Stimulated activated CD8-positive, alpha-beta memory T cell treated with anti-CD3 and anti-CD28 coated beads, Interleukin-4, amount 100 ng/mL, for 48 hours (primary cell): ENCODE measurements around the gene REPIN1.

Experiments
- DNase-seq: peaks from one replicate; pipeline ENCODE4 v3.0.0-alpha.2; 2020

The REPIN1 gene

DNA sequence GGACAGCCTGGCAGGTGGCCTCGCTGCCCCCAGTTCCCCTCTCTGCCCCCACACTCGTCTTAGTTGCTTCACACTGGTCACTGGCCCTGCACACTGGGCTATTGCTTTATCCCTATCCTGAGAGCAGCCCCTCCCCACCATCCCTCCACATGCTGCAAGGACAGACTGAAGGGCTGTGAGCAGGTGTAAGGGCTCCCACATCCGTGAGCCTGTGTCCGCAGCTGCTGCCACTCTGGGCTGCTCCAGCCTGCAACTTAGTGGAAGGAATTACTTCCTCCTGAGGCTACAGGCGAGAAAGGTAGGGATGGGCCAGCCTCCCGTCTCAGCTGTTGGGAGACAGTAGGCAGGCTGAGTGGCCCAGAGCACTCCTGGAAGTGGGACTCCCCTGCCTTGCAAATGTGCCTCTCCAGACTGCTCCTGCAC, 31.0 kb upstream of the REPIN1 start:
- no peak for DNase-seq

DNA sequence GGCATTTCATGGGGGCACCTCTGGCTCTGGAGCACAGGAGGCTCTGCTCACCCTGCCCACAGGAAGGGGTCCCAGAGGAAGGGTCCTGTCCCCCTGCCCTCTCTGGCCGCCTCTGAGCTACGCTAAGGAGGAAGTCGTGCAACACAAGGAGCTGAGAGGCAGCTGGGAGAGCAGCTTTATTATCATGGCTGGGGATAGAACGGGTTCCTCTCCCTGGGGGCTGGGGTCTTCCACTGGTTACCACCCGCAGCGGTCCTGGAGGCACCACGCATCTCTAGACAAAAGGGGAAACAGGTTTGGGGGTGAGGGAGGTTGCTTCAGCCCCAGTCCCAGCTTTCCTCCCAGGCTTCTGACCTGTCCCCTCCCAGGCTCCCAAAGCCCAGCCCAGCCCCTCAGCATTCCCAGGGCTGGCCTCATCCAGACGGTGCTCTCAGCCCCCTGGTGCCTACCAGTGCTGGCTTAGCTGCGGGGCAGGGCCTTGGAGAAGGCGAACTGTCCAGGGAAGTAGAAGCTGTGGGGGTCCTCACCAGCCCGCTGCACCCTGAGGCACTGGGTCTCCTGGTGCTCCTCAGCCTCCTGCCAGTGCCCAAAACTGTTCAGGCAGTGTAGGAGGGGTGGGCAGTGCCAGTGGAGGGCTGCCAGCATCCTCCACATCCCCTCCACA, 30.3 kb upstream of the REPIN1 start:
- DNase-seq, result no peak

- no peak for DNase-seq
Measured at GRCh38 chr7:150339409-150339809, 29.2 kb upstream of the REPIN1 start.

- DNase-seq, result peak; percentile 40
Measured at GRCh38 chr7:150340024-150340749, 28.4 kb upstream of the REPIN1 start.

DNA sequence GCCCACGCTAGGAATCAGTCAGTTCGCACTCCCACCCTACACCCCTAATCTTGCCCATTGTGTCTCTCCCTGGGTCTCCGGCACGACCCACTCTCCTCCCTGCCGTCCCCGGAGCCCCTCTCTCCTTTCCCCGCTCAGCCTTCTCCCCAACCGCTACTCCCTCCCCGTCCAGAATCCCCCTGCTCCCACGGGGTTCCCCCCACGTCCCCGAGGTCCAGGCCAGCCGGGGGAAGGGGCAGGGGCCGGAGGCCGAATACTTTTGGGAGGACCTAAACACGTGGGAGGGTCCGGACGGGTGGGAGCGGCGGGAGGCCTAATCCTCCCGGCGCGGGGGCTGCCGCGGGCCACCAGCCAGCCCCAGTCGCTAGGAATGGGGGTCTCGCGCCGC, 27.8 kb upstream of the REPIN1 start:
- no peak for DNase-seq

GRCh38 chr7:150341263-150342120, 27.1 kb upstream of the REPIN1 start, which contains the start of gene RARRES2:
Gene RARRES2 (minus strand): TSS chr7:150341629. CDS start chr7:150340609, 1,020 bp downstream.
- DNase-seq, result no peak

- no peak for DNase-seq
Measured at GRCh38 chr7:150342121-150342408, 26.6 kb upstream of the REPIN1 start.

DNA sequence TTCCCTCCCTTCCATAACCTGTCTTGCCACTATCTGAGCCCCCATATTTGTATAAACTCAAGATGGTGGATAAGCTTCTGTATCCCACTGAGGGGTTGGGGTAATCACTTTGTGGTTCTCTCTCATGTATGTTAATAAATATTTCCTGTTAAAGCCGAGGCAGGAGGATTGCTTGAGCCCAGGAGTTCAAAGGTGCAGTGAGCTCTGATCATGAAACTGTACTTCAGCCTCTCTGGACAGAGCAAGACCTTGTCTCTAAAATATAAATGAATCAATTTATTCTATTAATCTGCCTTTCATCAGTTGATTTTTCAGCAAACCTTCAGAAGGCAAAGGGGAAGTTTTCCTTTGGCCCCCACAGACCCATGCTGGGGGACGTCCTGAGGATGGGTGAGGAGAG, 25.4 kb upstream of the REPIN1 start:
- DNase-seq, result no peak

- no peak for DNase-seq
Measured at GRCh38 chr7:150344299-150344698, 24.3 kb upstream of the REPIN1 start.

DNA sequence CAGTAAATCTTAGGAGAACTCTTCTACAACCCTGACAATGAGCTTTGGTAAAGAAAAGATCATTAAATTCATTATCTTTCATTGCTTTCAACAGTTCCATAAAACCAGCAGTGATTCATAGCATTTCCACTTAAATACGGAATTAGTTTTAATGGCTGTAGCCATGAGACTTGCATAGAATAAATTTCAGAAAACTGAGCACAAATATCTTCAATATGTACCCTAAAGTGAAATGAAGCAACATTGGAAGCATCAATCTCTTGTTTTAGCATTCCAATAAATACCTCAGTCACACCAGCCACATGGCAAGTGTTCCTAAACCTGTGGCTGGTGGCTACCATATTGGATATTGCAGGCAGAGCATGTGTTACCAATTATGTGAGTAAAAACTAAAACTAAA, 23.6 kb upstream of the REPIN1 start:
- DNase-seq, result no peak

DNA sequence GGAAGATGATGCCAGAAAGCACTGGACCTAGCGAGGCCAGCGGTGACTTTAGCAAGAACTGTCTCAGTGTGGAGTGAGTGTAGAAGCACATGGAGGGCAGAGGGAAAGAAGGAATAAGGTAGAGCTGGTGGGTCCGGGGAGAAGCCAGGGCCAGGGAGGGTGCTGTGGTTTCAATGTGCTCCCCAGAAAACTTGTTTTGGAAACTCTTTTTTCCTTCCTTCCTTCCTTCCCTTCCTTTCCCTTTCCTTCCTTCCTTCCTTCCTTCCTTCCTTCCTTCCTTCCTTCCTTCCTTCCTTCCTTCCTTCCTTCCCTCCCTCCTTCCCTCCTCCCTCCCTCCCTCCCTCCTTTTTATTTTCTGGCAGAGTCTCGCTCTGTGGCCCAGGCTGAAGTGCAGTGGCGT, 21.7 kb upstream of the REPIN1 start:
- no peak for DNase-seq

GRCh38 chr7:150351587-150352194, 16.9 kb upstream of the REPIN1 start:
- DNase-seq, result no peak

- no peak for DNase-seq
Measured at GRCh38 chr7:150355666-150356059, 13.0 kb upstream of the REPIN1 start.

- DNase-seq, result no peak
Measured at GRCh38 chr7:150356265-150356897, 12.2 kb upstream of the REPIN1 start.

DNA sequence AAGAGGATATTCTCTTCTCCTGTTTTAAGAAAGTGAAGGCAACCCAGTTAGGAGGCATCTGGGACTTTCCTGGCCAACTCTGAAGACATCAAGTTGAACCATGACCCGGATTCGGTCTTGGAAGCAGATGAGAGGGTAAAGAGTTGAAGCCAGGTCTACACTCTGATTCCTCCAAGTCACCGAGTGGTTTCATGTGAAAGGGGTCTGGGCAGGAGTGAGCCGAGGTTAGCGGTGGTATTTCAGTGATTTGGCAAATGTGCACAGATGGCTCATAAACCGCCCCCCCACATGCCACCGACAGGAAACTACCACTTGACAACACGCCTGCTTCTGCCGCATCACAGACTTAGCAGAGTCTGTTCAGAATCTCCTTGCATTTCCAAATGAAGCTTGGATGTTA, 11.4 kb upstream of the REPIN1 start:
- peak; percentile 78 for DNase-seq

- DNase-seq, result no peak
Measured at GRCh38 chr7:150357771-150358427, 10.7 kb upstream of the REPIN1 start.

GRCh38 chr7:150358433-150358832, 10.2 kb upstream of the REPIN1 start:
- DNase-seq, result no peak

- DNase-seq, result no peak
Measured at GRCh38 chr7:150358988-150359621, 9.5 kb upstream of the REPIN1 start.

DNA sequence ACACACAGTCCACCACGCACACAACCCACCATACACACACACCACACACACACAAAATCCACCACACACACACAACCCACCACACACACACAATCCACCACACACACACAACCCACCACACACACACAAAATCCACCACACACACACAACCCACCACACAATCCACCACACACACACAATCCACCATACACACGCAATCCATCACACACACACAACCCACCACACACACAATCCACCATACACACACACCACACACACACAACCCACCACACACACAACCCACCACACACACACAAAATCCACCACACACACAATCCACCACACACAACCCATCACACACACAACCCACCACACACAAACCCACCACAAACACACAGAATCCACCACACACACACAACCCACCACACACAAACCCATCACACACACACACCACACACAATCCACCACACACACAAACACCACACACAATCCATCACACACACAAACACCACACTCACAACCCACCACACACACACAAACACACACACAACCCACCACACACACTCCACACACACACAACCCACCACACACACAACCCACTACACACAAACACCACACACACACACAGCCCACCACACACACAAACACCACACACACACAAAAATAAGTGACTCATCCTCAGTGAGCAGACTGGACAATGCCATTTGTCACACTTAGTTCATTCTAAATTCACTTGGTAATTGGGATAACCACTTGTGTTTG, 8.8 kb upstream of the REPIN1 start:
- no peak for DNase-seq

DNA sequence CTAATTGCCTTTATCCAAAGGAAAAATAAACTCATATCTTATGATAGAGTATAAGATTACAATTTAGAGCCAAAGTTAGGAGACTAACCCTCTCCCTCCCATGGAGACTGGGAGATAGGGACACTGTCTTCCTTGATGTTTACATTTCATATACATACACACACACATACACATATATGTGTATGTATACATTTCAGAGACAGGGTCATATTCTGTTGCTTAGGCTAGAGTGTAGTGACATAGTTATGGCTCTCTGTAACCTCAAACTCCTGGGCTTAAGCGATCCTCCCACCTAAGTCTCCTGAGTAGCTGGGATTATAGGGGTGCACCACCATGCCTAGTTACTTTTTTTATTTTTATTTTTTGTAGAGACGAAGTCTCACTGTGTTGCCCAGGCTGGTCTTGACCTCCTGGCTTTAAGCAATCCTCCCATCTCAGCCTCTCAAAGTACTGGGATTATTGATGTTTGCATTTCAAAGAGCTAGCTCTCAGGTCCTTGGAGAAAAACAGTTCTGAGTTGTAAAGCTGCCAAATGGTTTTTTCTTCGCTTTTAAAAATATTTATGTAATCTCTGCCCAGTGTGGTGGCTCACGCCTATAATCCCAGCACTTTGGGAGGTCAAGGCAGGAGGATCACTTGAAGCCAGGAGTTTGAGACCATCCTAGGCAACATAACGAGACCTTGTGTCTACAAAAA, 8.1 kb upstream of the REPIN1 start:
- DNase-seq, result no peak

DNA sequence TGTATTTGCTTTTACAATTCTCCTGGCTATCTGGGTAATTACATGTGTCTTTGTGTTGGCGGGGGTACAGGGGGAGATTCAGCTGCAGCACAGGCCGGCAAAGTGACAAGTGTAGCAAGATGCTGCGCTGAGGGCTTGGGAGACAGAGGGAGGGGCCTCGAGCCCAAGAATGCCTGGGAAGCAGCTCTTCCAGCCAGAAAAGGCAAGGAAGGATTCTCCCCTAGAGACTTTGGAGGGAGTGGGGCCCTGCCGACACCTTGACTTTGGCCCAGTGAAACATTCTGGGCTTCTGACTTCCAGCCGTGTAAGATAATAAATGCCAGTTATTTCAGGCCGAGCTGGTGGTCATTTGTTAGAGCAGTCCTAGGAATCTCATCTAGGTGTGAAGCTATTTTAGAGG, 7.2 kb upstream of the REPIN1 start:
- no peak for DNase-seq
